GM18508 (cell line): ENCODE measurements around the gene OR2AG2.
"Not testable (repeated sequence)": the region's sequence is repeated elsewhere in the genome, so short reads cannot be mapped to it uniquely, and the experiment has no call there.

Experiments used
- ATAC-seq: cut with Tn5 transposase; IDR thresholded peaks from one replicate; pipeline ENCODE4 v1.9.1; 2021; ENCODE audit warnings: moderate number of reproducible peaks; ENCODE audit not compliant: insufficient read depth, unreplicated experiment

The OR2AG2 gene, protein sequence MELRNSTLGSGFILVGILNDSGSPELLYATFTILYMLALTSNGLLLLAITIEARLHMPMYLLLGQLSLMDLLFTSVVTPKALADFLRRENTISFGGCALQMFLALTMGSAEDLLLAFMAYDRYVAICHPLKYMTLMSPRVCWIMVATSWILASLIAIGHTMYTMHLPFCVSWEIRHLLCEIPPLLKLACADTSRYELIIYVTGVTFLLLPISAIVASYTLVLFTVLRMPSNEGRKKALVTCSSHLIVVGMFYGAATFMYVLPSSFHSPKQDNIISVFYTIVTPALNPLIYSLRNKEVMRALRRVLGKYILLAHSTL

DNA sequence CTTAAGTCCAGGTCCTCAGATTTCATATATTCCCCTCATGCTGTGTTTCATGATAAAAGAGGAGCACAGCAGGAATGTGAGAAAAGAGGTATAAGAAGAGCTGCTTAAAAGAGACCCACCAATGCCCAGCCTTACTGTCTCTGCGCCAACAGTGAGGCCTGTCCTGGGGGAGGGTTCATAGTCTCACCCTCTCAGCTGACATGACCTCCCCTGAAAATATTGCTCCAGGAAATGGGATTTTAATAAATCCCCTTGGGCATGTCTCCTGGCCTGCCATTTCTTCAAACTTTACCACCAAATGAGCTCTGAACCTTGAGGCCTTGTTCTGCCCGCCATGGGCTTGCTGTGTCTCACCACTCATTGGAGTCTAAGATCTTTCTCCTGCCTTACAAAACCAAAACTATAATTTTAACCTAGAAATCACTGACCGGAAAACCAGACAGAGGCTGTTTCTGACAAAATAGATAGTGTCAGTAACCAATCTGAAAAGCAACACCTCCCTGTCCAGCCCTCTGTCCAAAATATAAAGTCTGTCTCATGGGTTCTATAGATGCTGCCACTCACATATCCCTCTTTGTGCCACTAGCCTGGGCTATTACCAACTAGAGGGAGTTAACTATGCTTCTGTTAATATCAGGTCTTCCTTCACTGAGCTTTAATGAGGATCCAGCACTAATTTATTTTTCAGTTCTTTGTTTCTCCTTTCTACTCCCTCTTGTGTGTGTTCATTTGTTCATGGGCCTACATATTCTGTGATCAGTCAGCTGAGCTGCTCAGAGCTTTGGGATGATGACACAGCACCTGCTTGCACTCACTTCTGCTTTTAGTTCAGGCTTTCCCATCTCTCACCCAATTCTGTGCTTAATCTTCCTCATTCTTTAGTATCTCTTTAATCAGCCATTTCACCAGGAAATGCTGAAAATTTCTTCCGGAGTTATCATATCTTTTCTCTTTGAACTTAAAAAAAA is at the start of gene OR2AG2:
Gene OR2AG2, minus strand, starts transcription at position 51 of the 968 bp plus-strand sequence. CDS start 3,019 bp downstream, outside the sequence.
- ATAC-seq = peak; percentile 71

DNA sequence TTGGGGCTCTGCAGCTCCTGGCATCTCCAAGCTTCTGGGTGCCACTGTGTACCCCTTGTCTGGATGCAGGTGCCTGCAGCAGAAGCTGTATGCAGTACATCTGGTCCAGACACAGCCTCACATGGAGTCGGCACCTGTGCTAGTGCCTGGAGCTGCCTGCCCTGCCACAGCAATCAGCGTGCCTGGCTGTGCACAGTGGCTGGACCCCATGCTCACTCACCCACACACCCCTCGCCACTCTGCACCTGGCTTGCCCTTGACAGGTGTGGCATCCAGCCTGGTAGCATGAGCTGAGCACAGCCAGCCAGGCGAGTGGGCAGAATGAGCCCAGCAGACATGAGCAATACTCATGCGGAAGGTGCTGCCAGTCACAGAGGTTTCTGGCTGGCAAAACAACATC is 47.2 kb upstream of the OR2AG2 start:
- no peak for ATAC-seq

DNA sequence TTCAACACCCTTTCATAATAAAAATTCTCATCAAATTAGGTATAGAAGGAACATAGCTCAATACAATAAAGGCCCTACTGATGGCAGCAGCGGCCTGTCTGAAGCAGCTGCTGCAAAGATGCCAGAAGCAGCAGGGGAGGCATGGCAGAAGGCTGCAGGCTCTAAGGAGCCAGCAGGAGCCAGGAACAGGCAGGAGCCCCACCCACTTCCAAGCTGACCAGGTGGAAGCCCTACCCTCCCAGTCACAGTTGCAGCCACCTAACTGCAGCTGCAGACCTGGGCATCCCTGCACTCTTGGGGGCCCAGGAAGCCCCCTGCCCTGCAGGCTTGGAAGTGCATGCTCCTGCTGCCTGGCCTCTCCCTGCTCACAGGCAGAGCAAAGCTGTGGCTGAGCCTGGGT is 45.9 kb upstream of the OR2AG2 start:
- ATAC-seq = no peak

DNA sequence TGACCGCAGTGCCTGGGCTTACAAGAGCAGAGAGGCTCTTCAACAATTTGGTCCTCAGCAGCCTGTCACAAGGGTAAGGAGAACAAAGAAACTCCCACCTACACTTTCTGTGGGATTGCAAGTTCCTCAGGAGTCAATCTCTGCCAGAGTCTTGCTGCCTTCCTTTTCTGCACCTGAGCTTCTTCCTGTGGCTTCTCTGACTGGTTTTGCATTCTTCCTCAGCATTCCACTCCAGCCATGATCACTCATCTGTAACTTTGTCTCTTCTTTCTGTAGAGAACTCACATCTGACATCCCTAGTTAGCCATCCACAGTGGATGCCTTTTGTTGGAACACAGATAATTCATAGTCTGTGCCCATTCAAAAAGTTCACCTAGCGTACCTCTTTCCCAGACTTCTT is 41.9 kb upstream of the OR2AG2 start:
- ATAC-seq = no peak

DNA sequence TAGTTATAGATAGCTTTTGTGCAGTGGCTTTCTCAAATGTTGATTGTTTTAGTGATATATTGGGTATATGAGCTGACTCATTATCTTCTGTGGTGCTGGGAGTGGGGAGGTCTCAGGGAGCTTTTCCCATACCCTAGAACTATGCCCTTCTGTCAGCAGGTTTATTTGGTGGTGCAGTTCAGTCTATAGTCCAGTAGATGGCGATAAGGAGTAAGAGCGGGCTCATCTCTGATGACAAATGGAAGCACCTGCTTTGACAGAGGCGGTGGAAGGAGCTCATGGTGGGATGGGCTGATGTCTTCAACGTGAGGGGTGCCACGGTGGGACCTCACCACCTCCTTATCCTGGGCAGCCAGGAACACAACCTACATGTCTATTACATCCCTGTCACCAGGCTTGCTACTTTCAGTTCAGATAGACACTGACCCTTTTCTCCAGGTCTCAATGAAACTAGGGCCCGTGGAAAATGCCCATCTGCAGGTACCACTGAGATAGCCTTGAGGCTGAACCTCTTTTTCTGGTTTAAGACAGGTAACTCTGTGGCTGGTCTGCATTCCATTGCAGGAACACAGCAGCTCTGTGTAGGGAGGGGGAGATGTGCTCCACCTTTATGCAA is 40.7 kb upstream of the OR2AG2 start:
- ATAC-seq = peak; percentile 83

DNA sequence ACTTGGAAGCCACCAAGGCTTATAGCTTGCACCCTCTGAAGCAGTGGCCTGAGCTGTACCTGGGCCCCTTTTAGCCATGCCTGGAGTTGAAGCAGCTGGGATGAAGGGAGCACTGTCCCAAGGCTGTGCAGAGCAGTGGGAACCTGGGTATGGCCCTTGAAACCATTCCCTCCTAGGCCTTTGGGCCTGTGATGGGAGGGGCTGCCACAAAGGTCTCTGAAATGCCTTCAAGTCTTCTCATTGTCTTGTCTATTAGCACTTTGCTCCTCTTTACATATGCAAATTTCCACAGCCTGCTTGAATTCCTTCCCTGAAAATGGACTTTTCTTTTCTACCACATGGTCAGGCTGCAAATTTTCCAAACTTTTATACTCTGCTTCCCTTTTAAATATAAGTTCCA is 29.3 kb upstream of the OR2AG2 start:
- not testable (repeated sequence) for ATAC-seq

DNA sequence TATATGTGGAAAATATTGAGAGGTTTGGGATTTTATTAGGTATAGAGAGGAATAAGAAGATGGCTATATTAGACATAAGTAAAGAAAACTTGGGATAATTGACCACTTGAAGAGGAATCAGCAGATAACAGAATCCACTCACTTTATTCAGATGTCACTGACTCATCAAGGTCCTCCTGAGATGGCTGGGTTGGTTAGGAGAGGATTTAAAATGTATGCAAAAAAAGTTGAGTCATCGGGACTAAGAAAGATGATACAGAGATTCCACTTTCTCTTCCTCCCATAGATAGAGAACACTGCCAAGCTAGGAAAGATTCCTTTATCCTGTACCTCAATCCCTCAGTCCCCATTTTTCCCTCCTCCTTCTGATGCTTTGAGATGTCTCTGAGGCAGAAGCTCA is 27.6 kb upstream of the OR2AG2 start, which contains the start of gene OR6A2:
Gene OR6A2, minus strand, starts transcription at position 288 of the 400 bp plus-strand sequence. CDS start 3,981 bp downstream, outside the sequence.
- no peak for ATAC-seq

DNA sequence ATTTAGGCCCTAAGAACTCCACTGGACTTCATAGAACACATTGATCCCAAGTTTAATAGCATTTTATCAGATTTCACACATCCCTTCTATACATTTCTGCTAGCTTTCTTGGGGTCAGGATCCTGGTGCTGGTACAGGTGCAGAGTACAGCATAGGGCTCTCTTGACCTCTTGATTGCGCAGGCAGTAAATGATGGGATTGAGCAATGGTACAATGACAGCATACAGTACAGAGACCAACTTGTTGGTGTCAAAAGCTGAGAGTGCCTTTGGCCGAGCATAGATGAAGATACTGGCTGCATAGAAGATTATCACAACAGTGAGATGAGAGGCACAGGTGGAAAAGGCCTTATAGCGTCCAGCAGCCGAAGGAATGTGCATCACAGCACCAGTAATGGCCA is 22.9 kb upstream of the OR2AG2 start:
- ATAC-seq = no peak

DNA sequence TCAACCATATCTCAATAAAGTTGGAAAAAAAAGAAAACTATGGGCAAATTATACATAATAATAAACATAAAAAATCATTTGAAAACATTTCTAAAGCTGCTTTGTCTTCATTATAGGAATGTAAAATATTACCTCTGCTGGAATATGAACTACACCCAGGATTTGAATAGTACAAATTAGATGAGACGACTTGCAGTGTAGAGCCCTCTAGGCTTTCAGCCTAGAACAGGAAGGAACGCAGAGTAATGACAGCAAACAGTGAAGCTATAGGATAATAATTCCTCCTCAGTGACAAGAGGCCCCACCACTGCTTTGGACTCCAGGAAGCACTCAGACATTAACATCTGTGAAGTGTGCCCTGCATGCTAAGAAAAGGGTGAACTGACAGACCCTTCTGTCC is 18.8 kb upstream of the OR2AG2 start:
- ATAC-seq = no peak

DNA sequence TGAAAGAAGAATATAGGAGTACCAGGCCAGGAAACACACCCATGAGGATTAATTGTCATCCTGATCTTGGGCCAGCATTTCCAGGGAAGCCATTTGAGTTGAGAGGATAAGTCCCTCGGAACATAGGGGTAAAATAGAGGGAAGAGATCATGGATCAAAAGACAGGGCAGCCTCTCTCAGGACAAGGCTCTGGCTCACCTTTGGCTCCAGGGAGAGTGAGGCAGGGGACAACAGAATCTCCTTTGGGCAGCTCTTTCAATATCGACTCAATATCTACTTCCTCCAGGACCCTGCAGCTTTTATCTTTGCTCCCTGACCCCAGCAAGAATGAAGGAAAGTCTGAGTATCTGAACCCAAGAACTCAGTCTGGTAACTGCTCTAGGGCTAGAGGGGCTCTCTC is 10.9 kb upstream of the OR2AG2 start, which contains the start of gene OR2AG1:
Gene OR2AG1, plus strand, starts transcription at position 301 of the 400 bp plus-strand sequence. CDS start 2,018 bp downstream, outside the sequence.
- ATAC-seq = no peak

DNA sequence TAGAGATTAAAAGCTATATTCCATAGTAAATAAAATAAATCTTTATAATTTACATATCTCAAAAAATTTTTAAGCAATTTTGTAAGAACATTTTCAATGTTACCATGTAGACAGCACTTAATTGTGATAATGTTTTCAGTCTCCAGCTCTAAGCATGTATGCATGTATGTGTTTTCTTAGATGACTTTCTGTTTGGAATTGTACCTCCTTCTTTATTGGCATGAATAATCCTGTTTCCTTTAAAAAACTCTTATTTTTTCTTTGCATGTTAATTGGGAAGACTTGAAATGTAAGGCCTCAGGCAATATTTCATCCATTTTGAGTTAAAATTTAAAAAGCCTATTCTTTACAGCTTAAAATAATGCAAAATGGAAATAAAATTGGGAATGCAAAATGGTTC is 9.1 kb upstream of the OR2AG2 start:
- no peak for ATAC-seq

DNA sequence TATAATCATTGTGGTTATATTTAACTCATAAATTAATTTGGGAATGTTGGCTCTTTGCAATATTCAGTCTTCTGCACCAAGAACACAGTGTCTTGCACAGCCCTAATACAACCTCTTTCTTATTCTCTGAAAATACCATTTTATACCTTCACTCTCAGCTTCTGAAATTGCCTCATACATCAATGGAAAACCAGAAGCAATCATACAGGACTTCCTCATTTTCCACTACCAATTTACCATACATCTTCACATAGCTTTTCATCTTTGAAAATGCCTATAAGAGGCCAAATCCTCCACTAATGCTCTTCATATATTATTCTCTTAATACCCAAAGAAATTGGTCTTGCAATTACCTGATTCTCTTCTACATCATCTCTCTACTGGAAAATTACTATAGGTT is 6.7 kb upstream of the OR2AG2 start:
- ATAC-seq = no peak

DNA sequence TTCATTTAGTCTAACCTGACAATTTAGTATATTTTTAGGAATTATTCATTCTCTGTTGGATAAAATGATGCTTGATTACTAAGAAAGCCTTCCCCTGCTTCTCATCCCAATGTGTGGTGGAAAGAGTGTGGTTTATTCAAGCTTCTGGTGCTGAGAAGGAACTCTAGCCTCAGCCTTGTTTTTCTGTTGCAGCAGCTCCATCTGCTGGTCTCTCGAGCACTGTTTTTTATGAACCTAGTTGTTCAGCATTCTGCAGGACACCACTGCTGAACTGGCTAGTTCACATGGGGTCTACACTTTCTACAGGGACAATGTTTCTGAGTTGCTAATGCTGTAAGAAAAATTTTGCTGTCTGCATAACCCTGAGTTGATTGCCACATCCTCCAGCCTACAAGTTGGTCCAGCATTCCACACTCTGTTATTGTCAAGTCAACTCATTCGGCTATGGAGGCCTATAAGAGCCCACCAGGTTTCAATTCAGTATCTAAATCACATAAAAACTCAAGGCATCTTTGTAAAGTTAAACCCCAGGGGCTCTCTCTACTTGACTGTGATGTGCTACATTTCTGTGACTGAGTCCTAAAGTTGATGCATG is 14.3 kb downstream of the OR2AG2 start:
- ATAC-seq = peak; percentile 64

DNA sequence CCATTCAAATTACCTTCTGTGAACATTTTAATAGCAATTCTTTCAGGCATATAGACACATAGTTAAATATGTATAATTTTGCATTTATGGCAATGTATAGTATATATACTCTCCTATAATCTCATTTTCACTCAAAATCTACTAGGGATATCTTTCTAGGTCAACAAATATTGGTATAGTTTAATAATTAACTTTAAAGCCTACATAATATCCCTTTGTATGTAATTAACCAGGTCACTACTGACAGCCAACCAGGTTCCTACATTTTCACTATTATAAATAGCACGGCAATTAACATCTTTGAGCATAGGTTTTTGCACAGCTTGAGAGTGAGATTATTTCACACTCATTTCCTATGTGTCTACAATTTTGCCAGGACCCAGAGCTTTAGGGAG is 15.8 kb downstream of the OR2AG2 start:
- ATAC-seq = no peak

DNA sequence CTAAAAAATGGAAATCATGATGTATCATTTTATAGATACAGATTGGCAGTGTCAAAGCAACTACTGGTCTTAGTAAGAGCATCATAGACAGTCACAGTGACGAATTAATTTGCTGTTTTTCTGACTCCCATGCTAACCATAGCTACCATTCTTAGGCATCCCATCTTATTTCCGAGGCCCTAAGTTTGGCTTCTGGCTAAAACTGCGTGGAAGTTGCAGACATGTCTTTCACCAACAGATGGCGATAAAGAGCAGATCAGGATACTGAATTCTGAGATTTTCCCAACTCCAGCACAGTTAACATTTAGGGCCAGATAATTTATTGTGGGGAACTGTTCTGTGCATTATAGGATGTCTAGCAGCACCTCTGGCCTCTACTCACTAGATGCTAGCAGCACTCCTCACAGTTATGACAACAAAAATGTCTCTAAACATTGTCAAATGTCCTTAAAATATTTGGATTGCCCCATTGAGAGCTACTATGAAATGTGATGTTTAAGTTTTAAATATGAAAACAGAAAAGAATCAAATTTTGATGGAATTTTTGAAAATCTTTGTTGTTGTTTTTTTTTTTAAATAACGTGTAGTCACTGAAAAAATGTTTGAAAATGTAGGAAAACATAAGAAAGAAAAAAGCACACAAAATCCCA is 16.3 kb downstream of the OR2AG2 start:
- no peak for ATAC-seq

DNA sequence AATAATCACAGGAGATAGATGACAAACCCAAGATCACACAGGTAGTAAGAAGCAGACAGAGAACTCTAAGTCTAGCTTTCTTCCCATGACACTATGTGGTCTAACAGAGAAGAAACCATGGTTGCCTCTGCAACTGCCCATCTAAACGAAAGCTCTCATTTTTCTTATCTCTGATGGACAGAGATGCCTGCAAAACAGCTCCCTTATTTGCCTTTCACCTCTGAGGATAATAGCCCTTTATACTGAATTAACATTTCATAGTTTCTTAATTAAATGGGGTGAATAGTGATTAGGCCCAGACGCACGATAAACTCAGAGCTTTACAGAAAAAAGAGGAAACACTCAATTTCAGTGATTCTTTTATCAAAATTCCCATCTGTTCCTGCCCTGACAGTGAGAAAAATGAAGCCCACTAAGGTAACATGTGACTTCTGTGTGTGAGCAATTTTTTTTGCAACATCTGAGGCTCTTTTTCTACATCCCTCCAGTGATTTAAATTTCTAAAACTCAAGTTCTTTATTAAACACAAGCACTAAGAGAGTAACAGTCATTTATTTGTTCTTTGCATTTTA is 24.6 kb downstream of the OR2AG2 start:
- no peak for ATAC-seq

DNA sequence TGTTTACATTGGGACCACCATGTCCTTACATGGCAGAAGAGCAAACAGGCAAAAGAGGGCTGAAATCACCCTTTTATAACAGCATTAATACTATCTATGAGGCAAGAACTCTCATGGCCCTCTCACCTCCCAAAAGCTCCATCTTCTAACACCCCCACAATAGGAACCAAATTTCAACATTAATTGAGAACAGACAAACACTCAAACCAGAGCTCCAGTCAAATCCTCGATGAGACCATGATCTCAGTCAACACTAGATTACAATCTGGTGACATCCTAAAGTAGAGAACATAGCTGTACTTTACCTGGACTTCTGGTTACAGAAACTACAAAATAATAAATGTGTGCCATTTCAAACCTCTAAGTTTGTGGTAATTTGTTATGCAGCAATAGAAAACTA is 25.1 kb downstream of the OR2AG2 start:
- ATAC-seq = peak; percentile 26

DNA sequence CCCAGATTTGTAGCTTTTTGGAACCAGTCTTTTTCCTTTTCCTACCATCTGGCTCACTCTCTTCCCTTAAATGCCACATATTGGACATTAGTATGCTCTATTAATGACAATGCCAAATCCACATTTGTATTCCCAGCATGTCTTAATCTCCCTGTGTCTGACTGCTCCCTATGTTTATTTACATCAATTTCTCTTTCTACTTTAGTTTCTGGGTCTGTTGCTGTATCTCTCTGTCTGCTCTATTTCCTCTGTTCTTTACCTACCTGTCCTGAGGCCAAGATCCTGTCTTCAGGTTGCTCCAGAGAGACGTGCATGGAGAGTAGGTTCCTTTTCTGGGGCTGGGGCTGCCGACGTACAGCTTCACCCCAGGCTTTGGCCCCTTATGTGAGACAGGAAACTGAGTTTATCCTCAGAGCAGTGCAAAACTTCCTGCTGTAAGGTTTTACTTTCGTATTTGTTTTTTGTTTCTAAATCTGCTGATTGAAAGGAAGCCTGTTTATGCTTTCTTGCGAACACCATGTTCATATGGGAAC is 25.6 kb downstream of the OR2AG2 start:
- peak; percentile 62 for ATAC-seq

DNA sequence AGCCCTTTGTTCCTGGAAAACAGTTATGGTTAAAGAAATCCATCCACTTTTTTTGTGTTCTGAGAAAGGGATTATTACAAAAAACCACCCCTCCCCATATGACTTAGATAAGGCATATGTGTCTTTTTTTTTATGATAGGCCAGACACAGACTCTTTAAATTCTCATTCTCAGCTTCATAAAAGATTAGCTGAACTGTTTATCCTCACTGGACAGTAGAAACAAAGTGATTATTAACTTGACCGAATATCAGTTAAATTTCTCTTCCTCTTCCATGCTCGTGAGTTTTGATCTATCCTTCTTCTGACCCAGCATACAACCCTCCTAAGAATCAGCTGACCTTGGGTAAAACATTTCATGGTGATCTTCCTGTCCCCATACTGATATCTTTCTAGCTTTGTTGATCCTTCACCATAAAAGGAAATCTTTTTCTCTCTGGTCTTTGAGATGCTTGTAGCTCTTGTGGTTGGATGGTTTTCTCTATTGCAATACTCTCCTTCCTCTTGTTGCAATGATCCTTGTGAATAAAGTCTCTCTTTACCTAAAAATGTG is 26.2 kb downstream of the OR2AG2 start:
- peak; percentile 37 for ATAC-seq
